K562 (cell line): Measurements from ENCODE around the gene STX3. TPM values are rescaled to one million over a fixed set of nuclear protein-coding genes. Genes with fewer than 3 reads are reported as not detected.
A peak's percentile ranks its signal among the peaks of the same experiment; 100 is the strongest.

Experiments used
- ATAC-seq: fragments of 200-7000 bp; cut with Tn5 transposase; 3 replicates; pipeline ENCODE4 v1.9.1; 2020; ENCODE audit warnings: moderate library complexity
- BruUV-seq: library from RNA; stranded (reverse); fragments of 400-500 nt; replicated peaks from 2 replicates; lab custom pipeline; 2021; lab: Mats Ljungman, UMichigan
- CTCF ChIA-PET: fragments of 300-600 bp; formaldehyde crosslinking; extraction: SDS; loops from one replicate; lab custom pipeline; 2021; ENCODE audit warnings: low intra/inter-chr PET ratio; lab: Yijun Ruan, JAX
- POLR2A ChIA-PET: fragments of 300-600, 350-650 bp; sonication (Branson Sonifier 250); formaldehyde crosslinking; extraction: SDS; loops from one replicate; lab custom pipeline; 2021; ENCODE audit warnings: antibody characterized with exemption, inconsistent platforms; lab: Yijun Ruan, JAX
- DNase-seq, 4 experiments: peaks; one replicate each; pipeline versions ENCODE4 v3.0.0 to v3.0.0-alpha.2; 2011 to 2018; ENCODE audit warnings: low spot score in 3 of 4, mixed read lengths in 3 of 4; ENCODE audit errors: extremely low read depth in 1 of 4
- FAIRE-seq: peaks from 2 replicates; lab custom pipeline; 2011; peaks lifted over from hg19 to GRCh38; lab: Jason Lieb, UNC
- H2AFZ ChIP-seq: 2 replicates; pipeline ENCODE4 v1.6.0; 2011; ENCODE audit warnings: low read depth, low read length, control low read depth, inconsistent platforms
- H3K27ac ChIP-seq: fragments of 200-600 bp; 3 replicates; pipeline ENCODE4 v1.8.0; 2011; ENCODE audit warnings: low read depth, mild to moderate bottlenecking, control low read depth, inconsistent platforms, low read length, moderate library complexity, mixed read lengths; ENCODE audit errors: extremely low read depth
- H3K27me3 ChIP-seq, 2 experiments: fragments of 300-600 bp in 1 of 2; 2 replicates in 1 of 2; 3 replicates in 1 of 2; pipeline versions ENCODE4 v1.6.0 to v1.8.0; 2011; ENCODE audit warnings: inconsistent platforms in 2 of 2, low read length in 2 of 2, mild to moderate bottlenecking in 1 of 2, mixed read lengths in 1 of 2, moderate library complexity in 1 of 2; ENCODE audit not compliant: control insufficient read depth in 2 of 2, insufficient read depth in 2 of 2
- H3K36me3 ChIP-seq: fragments of 300-600 bp; 3 replicates; pipeline ENCODE4 v1.8.0; 2011; ENCODE audit warnings: mild to moderate bottlenecking, low read length, inconsistent platforms; ENCODE audit not compliant: control insufficient read depth, insufficient read depth
- H3K4me1 ChIP-seq, 2 experiments: fragments of 200-600 bp in 1 of 2; replicated peaks in 1 of 2; 2 replicates in 1 of 2; 3 replicates in 1 of 2; pipeline versions ENCODE4 v1.5.1 to v1.8.0; 2011; ENCODE audit warnings: inconsistent platforms in 2 of 2, low read length in 2 of 2, mild to moderate bottlenecking in 1 of 2, mixed read lengths in 1 of 2, moderate library complexity in 1 of 2; ENCODE audit not compliant: control insufficient read depth in 2 of 2, insufficient read depth in 2 of 2
- H3K4me2 ChIP-seq: 2 replicates; pipeline ENCODE4 v1.6.1; 2011; ENCODE audit warnings: low read length, control low read depth, inconsistent platforms, mixed read lengths; ENCODE audit not compliant: insufficient read depth
- H3K4me3 ChIP-seq: fragments of 200-600 bp; sonication (generic), shearing (Covaris generic); 2 replicates; pipeline ENCODE4 v1.5.1; 2016; ENCODE audit warnings: control low read depth, inconsistent platforms
- H3K79me2 ChIP-seq: fragments of 200-600 bp; 3 replicates; pipeline ENCODE4 v1.8.0; 2011; ENCODE audit warnings: low read length, inconsistent platforms; ENCODE audit not compliant: control insufficient read depth, insufficient read depth
- H3K9ac ChIP-seq, 2 experiments: 2 replicates each; pipeline versions ENCODE4 v1.6.0 to v1.6.1; 2011; ENCODE audit warnings: low read depth in 2 of 2, low read length in 2 of 2, control low read depth in 1 of 2, inconsistent platforms in 1 of 2, mild to moderate bottlenecking in 1 of 2, mixed read lengths in 1 of 2; ENCODE audit not compliant: insufficient read depth in 1 of 2
- H3K9me1 ChIP-seq: one replicate; pipeline ENCODE4 v1.6.0; 2011; ENCODE audit warnings: inconsistent platforms, mild to moderate bottlenecking, low read length, moderate library complexity; ENCODE audit not compliant: control insufficient read depth, insufficient read depth
- H3K9me3 ChIP-seq: replicated peaks from 2 replicates; pipeline ENCODE4 v1.5.1; 2011; ENCODE audit warnings: low read depth, low read length, inconsistent platforms; ENCODE audit not compliant: control insufficient read depth, insufficient read depth
- H4K20me1 ChIP-seq: replicated peaks from 2 replicates; pipeline ENCODE4 v1.6.1; 2011; ENCODE audit warnings: low read length, inconsistent platforms, mixed read lengths; ENCODE audit not compliant: control insufficient read depth, insufficient read depth
- ADNP ChIP-seq: fragments of 200-800 bp; sonication (Bioruptor generic); IDR thresholded peaks from 2 replicates; pipeline ENCODE4 v1.6.1; 2016; ENCODE audit warnings: missing genetic modification characterization, missing compliant biosample characterization
- CHD1 ChIP-seq: fragments of 200-600 bp; sonication (generic); IDR thresholded peaks from one replicate; pipeline ENCODE4 v1.6.1; 2012; ENCODE audit warnings: mild to moderate bottlenecking, moderate library complexity, low read length, inconsistent platforms
- DIDO1 ChIP-seq: fragments of 450-650 bp; IDR thresholded peaks from 2 replicates; pipeline ENCODE4 v1.6.1; 2016; ENCODE audit warnings: low read depth, missing biosample characterization, missing genetic modification characterization
- ETV5 ChIP-seq: sonication (generic); formaldehyde crosslinking; IDR thresholded peaks from 2 replicates; pipeline ENCODE4 v1.4.0; 2020; ENCODE audit warnings: low read depth, mild to moderate bottlenecking, missing genetic modification reagents
- HDAC1 ChIP-seq, 2 experiments: fragments of 450-650 bp; IDR thresholded peaks; 2 replicates each; pipeline ENCODE4 v1.6.1; 2016 to 2017; ENCODE audit warnings: inconsistent platforms in 1 of 2, mild to moderate bottlenecking in 1 of 2, moderate library complexity in 1 of 2
- KLF16 ChIP-seq: IDR thresholded peaks from 2 replicates; pipeline ENCODE4 v1.6.1; 2016; ENCODE audit warnings: antibody characterized with exemption
- MCM3 ChIP-seq: fragments of 450-650 bp; IDR thresholded peaks from 2 replicates; pipeline ENCODE4 v1.6.1; 2016
- NCOR1 ChIP-seq: fragments of 450-650 bp; IDR thresholded peaks from 2 replicates; pipeline ENCODE4 v1.6.1; 2016; ENCODE audit warnings: mild to moderate bottlenecking, moderate library complexity
- PTRF ChIP-seq: fragments of 450-650 bp; IDR thresholded peaks from 2 replicates; pipeline ENCODE4 v1.6.1; 2016; ENCODE audit warnings: mild to moderate bottlenecking, missing genetic modification characterization, missing compliant biosample characterization
- RUNX1 ChIP-seq: sonication (generic); IDR thresholded peaks from 2 replicates; pipeline ENCODE4 v1.6.1; 2016; ENCODE audit warnings: antibody characterized with exemption, low read depth
- THAP7 ChIP-seq: fragments of 250-450 bp; sonication (Bioruptor Pico); IDR thresholded peaks from 2 replicates; pipeline ENCODE4 v1.5.0; 2021
- ZNF3 ChIP-seq: fragments of 250-450 bp; sonication (Bioruptor Pico); IDR thresholded peaks from 2 replicates; pipeline ENCODE4 v1.5.0; 2021; ENCODE audit warnings: mild to moderate bottlenecking, moderate library complexity
- WGBS: fragments of 100-300 bp; shearing (Covaris generic); methylation state at CpG from one replicate; pipeline ENCODE4 v1.1.6; 2016; ENCODE audit warnings: low coverage, mixed read lengths; ENCODE audit not compliant: insufficient coverage; ENCODE audit errors: missing lambda C conversion rate; 5-methylcytosine and 5-hydroxymethylcytosine counted together
- in situ Hi-C: fragments of 300-500 bp; cut with MboI; formaldehyde crosslinking; loops from 4 replicates; pipeline ENCODE4 v1.15.0; 2018; ENCODE audit warnings: inconsistent platforms, mixed read lengths
- intact Hi-C: fragments of 100-400 bp; cut with micrococcal nuclease; formaldehyde crosslinking; loops from 2 replicates; pipeline ENCODE4 v1.14.2; 2022
- polyA plus RNA-seq, 8 experiments: library from polyadenylated mRNA; depleted of rRNA in 4 of 8; stranded (reverse) in 5 of 8; unstranded in 3 of 8; fragments of >200 nt; fragmentation: Nextera tagmentation in 2 of 8; fragmentation: Illumina TruSeq in 1 of 8; extraction: Ambion mirVana in 2 of 8; extraction: Trizol in 1 of 8; gene quantifications; 2 replicates each; pipeline versions ENCODE4 v1.2.1 to v1.2.3, GENCODE V29; 2011 to 2014; ENCODE audit warnings: inconsistent platforms in 1 of 8, missing spikeins in 1 of 8
- total RNA-seq, 7 experiments: library from RNA; depleted of rRNA in 6 of 7; stranded (reverse); fragments of >200 nt in 6 of 7; fragmentation: Illumina TruSeq in 2 of 7; extraction: Trizol in 2 of 7; gene quantifications; 2 replicates each; pipeline versions ENCODE4 v1.2.1 to v1.2.3, GENCODE V29; 2011 to 2021; ENCODE audit warnings: low replicate concordance in 1 of 7
- TF ChIP-seq, protein P1 (sequence below): sonication (generic); formaldehyde crosslinking; IDR thresholded peaks from 2 replicates; pipeline ENCODE4 v1.8.1; 2022; ENCODE audit warnings: missing genetic modification reagents
- TF ChIP-seq, protein P2 (sequence below): IDR thresholded peaks from 3 replicates; pipeline ENCODE4 v1.6.1; 2011; ENCODE audit warnings: borderline replicate concordance, mild to moderate bottlenecking, moderate library complexity; ENCODE audit not compliant: insufficient read length; ENCODE audit errors: extremely low read depth

Gene STX3
- total and polyA plus RNA-seq, 9 of the 15 experiments (the other 6 are each of a cell fraction or from before 2014, with no cell fraction given): 12.0 to 91.6 (median 48.7) TPM

- WGBS: 87% methylated on average over 2 of the region's 2 CpGs
- Histone ChIP-seq H3K9ac (no peak overlapping the region), H3K4me3 (no peak overlapping the region), H3K27me3 (no peaks in the 10 kb centered on the region), H3K36me3 (peaks cover 87% of the 10 kb centered on the region), H3K9me3 (no peaks in the 10 kb centered on the region)
- FAIRE-seq: no peak
- peak; percentile 15 for ATAC-seq
- no peak for TF ChIP-seq ADNP (tag)
- no peak for TF ChIP-seq PTRF (tag)
- TF ChIP-seq CHD1: no peak
- TF ChIP-seq RUNX1: no peak
- no peak for TF ChIP-seq KLF16
- TF ChIP-seq MCM3: no peak
- no peak for TF ChIP-seq ETV5
- TF ChIP-seq NCOR1: no peak
- no peak for TF ChIP-seq THAP7
- no peak for TF ChIP-seq DIDO1 (tag)
- TF ChIP-seq, protein P1, sequence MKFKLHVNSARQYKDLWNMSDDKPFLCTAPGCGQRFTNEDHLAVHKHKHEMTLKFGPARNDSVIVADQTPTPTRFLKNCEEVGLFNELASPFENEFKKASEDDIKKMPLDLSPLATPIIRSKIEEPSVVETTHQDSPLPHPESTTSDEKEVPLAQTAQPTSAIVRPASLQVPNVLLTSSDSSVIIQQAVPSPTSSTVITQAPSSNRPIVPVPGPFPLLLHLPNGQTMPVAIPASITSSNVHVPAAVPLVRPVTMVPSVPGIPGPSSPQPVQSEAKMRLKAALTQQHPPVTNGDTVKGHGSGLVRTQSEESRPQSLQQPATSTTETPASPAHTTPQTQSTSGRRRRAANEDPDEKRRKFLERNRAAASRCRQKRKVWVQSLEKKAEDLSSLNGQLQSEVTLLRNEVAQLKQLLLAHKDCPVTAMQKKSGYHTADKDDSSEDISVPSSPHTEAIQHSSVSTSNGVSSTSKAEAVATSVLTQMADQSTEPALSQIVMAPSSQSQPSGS (CRISPR knock-in tag): no peak
- no peak for TF ChIP-seq HDAC1 (IDR thresholded peaks at IDR 0.05)
- TF ChIP-seq, protein P2, sequence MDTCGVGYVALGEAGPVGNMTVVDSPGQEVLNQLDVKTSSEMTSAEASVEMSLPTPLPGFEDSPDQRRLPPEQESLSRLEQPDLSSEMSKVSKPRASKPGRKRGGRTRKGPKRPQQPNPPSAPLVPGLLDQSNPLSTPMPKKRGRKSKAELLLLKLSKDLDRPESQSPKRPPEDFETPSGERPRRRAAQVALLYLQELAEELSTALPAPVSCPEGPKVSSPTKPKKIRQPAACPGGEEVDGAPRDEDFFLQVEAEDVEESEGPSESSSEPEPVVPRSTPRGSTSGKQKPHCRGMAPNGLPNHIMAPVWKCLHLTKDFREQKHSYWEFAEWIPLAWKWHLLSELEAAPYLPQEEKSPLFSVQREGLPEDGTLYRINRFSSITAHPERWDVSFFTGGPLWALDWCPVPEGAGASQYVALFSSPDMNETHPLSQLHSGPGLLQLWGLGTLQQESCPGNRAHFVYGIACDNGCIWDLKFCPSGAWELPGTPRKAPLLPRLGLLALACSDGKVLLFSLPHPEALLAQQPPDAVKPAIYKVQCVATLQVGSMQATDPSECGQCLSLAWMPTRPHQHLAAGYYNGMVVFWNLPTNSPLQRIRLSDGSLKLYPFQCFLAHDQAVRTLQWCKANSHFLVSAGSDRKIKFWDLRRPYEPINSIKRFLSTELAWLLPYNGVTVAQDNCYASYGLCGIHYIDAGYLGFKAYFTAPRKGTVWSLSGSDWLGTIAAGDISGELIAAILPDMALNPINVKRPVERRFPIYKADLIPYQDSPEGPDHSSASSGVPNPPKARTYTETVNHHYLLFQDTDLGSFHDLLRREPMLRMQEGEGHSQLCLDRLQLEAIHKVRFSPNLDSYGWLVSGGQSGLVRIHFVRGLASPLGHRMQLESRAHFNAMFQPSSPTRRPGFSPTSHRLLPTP: no peak
- no peak for TF ChIP-seq ZNF3 (CRISPR knock-in tag)
- TF ChIP-seq, all 486 proteins: peak for 0
- Histone ChIP-seq H3K79me2 (peaks cover 16% of the 10 kb centered on the region), H3K27ac (no peak overlapping the region), H3K9me1 (no peaks in the 10 kb centered on the region), H3K4me2 (no peak overlapping the region), H3K4me1 (no peaks in the 10 kb centered on the region; a peak in 1 of 5 replicates), H2AFZ (no peak overlapping the region), H4K20me1 (no peaks in the 10 kb centered on the region)
- intact Hi-C loops: loop anchor here (5.0 kb wide), 3 partner anchors 137 to 632 kb away; partner anchors contain the start of genes DTX4 and PATL1
- DNase-seq: no peak
- in situ Hi-C loops: loop anchor here (5.0 kb wide), 1 partner anchor 47 kb away; the partner anchor contains the start of gene STX3
- CTCF ChIA-PET: interaction anchor here (3.5 kb wide), 1 partner anchor 50 kb away, joined by 28 read pairs; the partner anchor contains the start of gene STX3
- BruUV-seq: no TSS peak
- POLR2A ChIA-PET: interaction anchor here (0.5 to 2.5 kb wide), 2 partner anchors 49 to 57 kb away, joined by 3 to 8 read pairs; partner anchors contain the start of gene STX3
Observed at GRCh38 chr11:59804061-59804460, 48.9 kb downstream of the STX3 start.
